ENCODE measurements around the gene FARSA. TPM values are rescaled to one million over a fixed set of nuclear protein-coding genes. Genes with fewer than 3 reads are reported as not detected.

Gene FARSA
- total and polyA plus RNA-seq, 2 of the 4 experiments (the other 2 are of a cell fraction), result 49.3 to 80.9 TPM

DNA sequence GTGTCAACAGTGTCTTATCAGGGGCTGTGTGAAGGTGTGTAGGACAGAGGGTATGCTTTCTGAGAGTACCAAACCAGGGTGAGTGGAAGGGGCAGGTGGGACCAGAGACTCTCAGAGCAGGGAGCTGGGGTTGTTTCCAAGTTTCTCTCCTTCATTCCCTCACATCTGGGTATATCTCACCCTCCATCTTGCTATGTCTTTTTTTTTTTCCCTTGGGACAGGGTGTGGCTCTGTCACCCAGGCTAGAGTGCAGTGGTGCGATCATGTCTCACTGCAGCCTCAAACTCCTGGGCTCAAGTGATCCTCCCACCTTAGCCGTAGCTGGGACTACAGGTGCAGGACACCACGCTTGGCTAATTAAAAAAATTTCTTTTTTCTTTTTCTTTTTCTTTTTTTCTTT, 46.5 kb upstream of the FARSA start:
- intact Hi-C loops (cut with micrococcal nuclease), result loop anchor here (2.0 to 5.0 kb wide), 2 partner anchors 171 to 267 kb away; partner anchors contain the start of genes IER2 and STX10
- DNase-seq (no peak), ATAC-seq (ENCODE audit: low read depth) (no peak)
- Histone ChIP-seq H3K23ac (ENCODE audit: low read depth, low read length) (no peak overlapping the region), H3K4ac (ENCODE audit: low read depth, low read length) (no peak overlapping the region), H3K79me1 (ENCODE audit: low read depth in 1 of 2, low read length in 2 of 2) (no peaks in the 10 kb centered on the region; a peak in 1 of 4 replicates), H2BK120ac (ENCODE audit: low read depth, low read length) (no peak overlapping the region), H3K56ac (ENCODE audit: extremely low read depth, insufficient read depth, low read length) (no peak overlapping the region), H3K36me3 (ENCODE audit: control insufficient read depth, insufficient read depth, low read length) (no peaks in the 10 kb centered on the region), H3K4me1 (ENCODE audit: control insufficient read depth, insufficient read depth, low read length) (peaks cover 3% of the 10 kb centered on the region; the same call in 1 of the 2 replicates), H3K18ac (ENCODE audit: low read depth, low read length) (no peak overlapping the region), H4K8ac (ENCODE audit: low read depth in 2 of 2, low read length in 2 of 2) (no peak overlapping the region), H3K27me3 (ENCODE audit: control insufficient read depth, insufficient read depth, low read length) (no peaks in the 10 kb centered on the region), H2BK5ac (ENCODE audit: low read depth, low read length, poor library complexity, severe bottlenecking) (no peak overlapping the region), H2BK15ac (ENCODE audit: low read depth, low read length) (no peak overlapping the region), H4K91ac (ENCODE audit: insufficient read depth, low read depth, low read length) (no peak overlapping the region), H3K4me2 (ENCODE audit: low read depth, low read length) (no peak overlapping the region), H3K4me3 (ENCODE audit: insufficient read depth, low read depth, low read length) (no peak overlapping the region), H3K27ac (ENCODE audit: insufficient read depth, low read length) (no peak overlapping the region), H3K9me3 (ENCODE audit: control insufficient read depth, insufficient read depth, low read length) (no peaks in the 10 kb centered on the region), H3K9me1 (ENCODE audit: insufficient read depth, low read length) (0 out of 2 replicates have a peak, but pooled peaks cover 2% of the 10 kb centered on the region), H4K5ac (ENCODE audit: low read depth, low read length) (no peak overlapping the region), H2AK9ac (replicated peaks; ENCODE audit: low read depth, low read length, poor library complexity) (no peak overlapping the region), H2AFZ (replicated peaks; ENCODE audit: low read length, poor library complexity) (no peak overlapping the region), H2AK5ac (ENCODE audit: low read depth, low read length) (no peak overlapping the region; the same call in 1 of the 2 replicates), H2BK20ac (ENCODE audit: low read depth, low read length) (no peak overlapping the region), H3K9ac (ENCODE audit: low read depth, low read length) (no peak overlapping the region), H4K20me1 (ENCODE audit: insufficient read depth, low read length) (no peaks in the 10 kb centered on the region), H3K14ac (replicated peaks; ENCODE audit: low read depth, low read length) (no peak overlapping the region)
- CTCF ChIA-PET, result no interaction called here
- TF ChIP-seq, protein P1, sequence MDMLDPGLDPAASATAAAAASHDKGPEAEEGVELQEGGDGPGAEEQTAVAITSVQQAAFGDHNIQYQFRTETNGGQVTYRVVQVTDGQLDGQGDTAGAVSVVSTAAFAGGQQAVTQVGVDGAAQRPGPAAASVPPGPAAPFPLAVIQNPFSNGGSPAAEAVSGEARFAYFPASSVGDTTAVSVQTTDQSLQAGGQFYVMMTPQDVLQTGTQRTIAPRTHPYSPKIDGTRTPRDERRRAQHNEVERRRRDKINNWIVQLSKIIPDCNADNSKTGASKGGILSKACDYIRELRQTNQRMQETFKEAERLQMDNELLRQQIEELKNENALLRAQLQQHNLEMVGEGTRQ (IDR thresholded peaks at IDR 0.05; ENCODE audit: low read depth, low read length), result no peak
- TF ChIP-seq CEBPB (IDR thresholded peaks at IDR 0.05; ENCODE audit: low read depth, low read length), result no peak
- TF ChIP-seq RFX5 (IDR thresholded peaks at IDR 0.05; ENCODE audit: low read depth, low read length), result no peak
- TF ChIP-seq RAD21 (IDR thresholded peaks at IDR 0.05; ENCODE audit: low read length), result no peak
- TF ChIP-seq, protein P2, sequence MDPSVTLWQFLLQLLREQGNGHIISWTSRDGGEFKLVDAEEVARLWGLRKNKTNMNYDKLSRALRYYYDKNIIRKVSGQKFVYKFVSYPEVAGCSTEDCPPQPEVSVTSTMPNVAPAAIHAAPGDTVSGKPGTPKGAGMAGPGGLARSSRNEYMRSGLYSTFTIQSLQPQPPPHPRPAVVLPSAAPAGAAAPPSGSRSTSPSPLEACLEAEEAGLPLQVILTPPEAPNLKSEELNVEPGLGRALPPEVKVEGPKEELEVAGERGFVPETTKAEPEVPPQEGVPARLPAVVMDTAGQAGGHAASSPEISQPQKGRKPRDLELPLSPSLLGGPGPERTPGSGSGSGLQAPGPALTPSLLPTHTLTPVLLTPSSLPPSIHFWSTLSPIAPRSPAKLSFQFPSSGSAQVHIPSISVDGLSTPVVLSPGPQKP (IDR thresholded peaks at IDR 0.05; ENCODE audit: borderline replicate concordance, low read depth, low read length), result no peak
- no peak for TF ChIP-seq RCOR1 (IDR thresholded peaks at IDR 0.05; ENCODE audit: insufficient replicate concordance, low read length)
- no peak for TF ChIP-seq SMC3 (IDR thresholded peaks at IDR 0.05; ENCODE audit: low read depth, low read length)
- TF ChIP-seq, protein P3, sequence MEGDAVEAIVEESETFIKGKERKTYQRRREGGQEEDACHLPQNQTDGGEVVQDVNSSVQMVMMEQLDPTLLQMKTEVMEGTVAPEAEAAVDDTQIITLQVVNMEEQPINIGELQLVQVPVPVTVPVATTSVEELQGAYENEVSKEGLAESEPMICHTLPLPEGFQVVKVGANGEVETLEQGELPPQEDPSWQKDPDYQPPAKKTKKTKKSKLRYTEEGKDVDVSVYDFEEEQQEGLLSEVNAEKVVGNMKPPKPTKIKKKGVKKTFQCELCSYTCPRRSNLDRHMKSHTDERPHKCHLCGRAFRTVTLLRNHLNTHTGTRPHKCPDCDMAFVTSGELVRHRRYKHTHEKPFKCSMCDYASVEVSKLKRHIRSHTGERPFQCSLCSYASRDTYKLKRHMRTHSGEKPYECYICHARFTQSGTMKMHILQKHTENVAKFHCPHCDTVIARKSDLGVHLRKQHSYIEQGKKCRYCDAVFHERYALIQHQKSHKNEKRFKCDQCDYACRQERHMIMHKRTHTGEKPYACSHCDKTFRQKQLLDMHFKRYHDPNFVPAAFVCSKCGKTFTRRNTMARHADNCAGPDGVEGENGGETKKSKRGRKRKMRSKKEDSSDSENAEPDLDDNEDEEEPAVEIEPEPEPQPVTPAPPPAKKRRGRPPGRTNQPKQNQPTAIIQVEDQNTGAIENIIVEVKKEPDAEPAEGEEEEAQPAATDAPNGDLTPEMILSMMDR (conservative IDR thresholded peaks at IDR 0.05; ENCODE audit: low read depth, low read length), result no peak
- TF ChIP-seq MAFK (IDR thresholded peaks at IDR 0.05; ENCODE audit: low read depth, low read length), result no peak
- no peak for TF ChIP-seq MAZ (IDR thresholded peaks at IDR 0.05; ENCODE audit: borderline replicate concordance, low read depth, low read length)
- TF ChIP-seq POLR2A (IDR thresholded peaks at IDR 0.05; ENCODE audit: low read depth, low read length), result no peak
- no peak for TF ChIP-seq NFE2L2 (IDR thresholded peaks at IDR 0.05; ENCODE audit: low read depth, low read length)
- TF ChIP-seq MXI1 (IDR thresholded peaks at IDR 0.05; ENCODE audit: borderline replicate concordance, low read depth, low read length), result no peak
- no peak for TF ChIP-seq FOS (IDR thresholded peaks at IDR 0.05; ENCODE audit: low read depth, low read length)
- POLR2A ChIA-PET (ENCODE audit: unreplicated experiment), result no interaction called here
- in situ Hi-C loops (cut with MboI; ENCODE audit: low sequenced_read_pairs), result loop anchor here (5.0 to 25.0 kb wide), 4 partner anchors 112 to 757 kb away; a partner anchor contains a TSS
- dilution Hi-C loops (cut with HindIII; ENCODE audit: low sequenced_read_pairs, unreplicated experiment), result no loop called here
- no TSS peak for BruUV-seq (replicated peaks)
- WGBS, 2 experiments (ENCODE audit: extremely low coverage in 2 of 2, insufficient read length in 1 of 2), result 83% methylated on average over 2 of the region's 3 CpGs; no CpG with 5 or more reads in 1 of the 2 experiments

All from IMR-90 (cell line).